GM13976 (cell line): Measurements from ENCODE around the gene C4BPB.
"Not testable (repeated sequence)": the region's sequence is repeated elsewhere in the genome, so short reads cannot be mapped to it uniquely, and the experiment has no call there.

Experiments used
- DNase-seq: peaks from one replicate; pipeline ENCODE4 v3.0.0; 2012; ENCODE audit warnings: low spot score
- CTCF ChIP-seq: IDR thresholded peaks from 2 replicates; pipeline ENCODE4 v1.5.1; 2012; ENCODE audit warnings: borderline replicate concordance, mild to moderate bottlenecking; ENCODE audit not compliant: insufficient read depth; ENCODE audit errors: extremely low read depth, missing control alignments, control extremely low read depth
- in situ Hi-C: fragments of 300-500 bp; cut with MboI; formaldehyde crosslinking; loops from one replicate; pipeline ENCODE4 v1.12.0; 2022; ENCODE audit warnings: low sequenced_read_pairs, mixed read lengths, inconsistent platforms; ENCODE audit not compliant: unreplicated experiment

The C4BPB gene

GRCh38 chr1:207088701-207089626 is at the start of gene C4BPB:
TSS of gene C4BPB (plus strand) at chr1:207088860. CDS start at chr1:207089532, 672 bp downstream.
- no peak for DNase-seq
- in situ Hi-C loops: loop anchor here (5.0 to 25.0 kb wide), 2 partner anchors 318 to 398 kb away; partner anchors contain the start of gene CR1
- TF ChIP-seq CTCF: no peak

GRCh38 chr1:207039380-207040180 is 49.1 kb upstream of the C4BPB start:
- in situ Hi-C loops: no loop called here
- TF ChIP-seq CTCF: no peak
- no peak for DNase-seq

- TF ChIP-seq CTCF: no peak
- DNase-seq: no peak
- in situ Hi-C loops: no loop called here
These were observed 48.5 kb upstream of the C4BPB start for GRCh38 chr1:207040181-207040533.

GRCh38 chr1:207041397-207041796 is 47.3 kb upstream of the C4BPB start:
- DNase-seq, in situ Hi-C loops: not testable (repeated sequence)

- TF ChIP-seq CTCF: no peak
- DNase-seq: no peak
- in situ Hi-C loops: no loop called here
These were observed 43.2 kb upstream of the C4BPB start for GRCh38 chr1:207045453-207045852.

GRCh38 chr1:207047505-207047904 is 41.2 kb upstream of the C4BPB start:
- no peak for TF ChIP-seq CTCF
- DNase-seq: no peak
- in situ Hi-C loops: no loop called here

- DNase-seq: no peak
- in situ Hi-C loops: no loop called here
These were observed 40.6 kb upstream of the C4BPB start for GRCh38 chr1:207048041-207048440.

More at GRCh38 chr1:207048041-207048440, 40.6 kb upstream of the C4BPB start:
- TF ChIP-seq CTCF: no peak
